HG02588 (cell line): ENCODE data around the gene SLC12A5.

Experiments
- ATAC-seq: cut with Tn5 transposase; IDR thresholded peaks from one replicate; pipeline ENCODE4 v1.9.1; 2021; ENCODE audit warnings: mild to moderate bottlenecking, moderate library complexity; ENCODE audit not compliant: unreplicated experiment

Gene SLC12A5

GRCh38 chr20:46006022-46006705 is 22.9 kb upstream of the SLC12A5 start:
- ATAC-seq, result no peak

GRCh38 chr20:46006964-46007363 is 22.1 kb upstream of the SLC12A5 start:
- ATAC-seq, result no peak

GRCh38 chr20:46007671-46008070 is 21.3 kb upstream of the SLC12A5 start:
- no peak for ATAC-seq

- ATAC-seq, result no peak
Measured at GRCh38 chr20:46009816-46010215, 19.2 kb upstream of the SLC12A5 start.

- no peak for ATAC-seq
Measured at GRCh38 chr20:46010491-46011391, 18.3 kb upstream of the SLC12A5 start.

GRCh38 chr20:46011631-46012482 is 17.2 kb upstream of the SLC12A5 start:
- ATAC-seq, result no peak

GRCh38 chr20:46012921-46013320 is 16.1 kb upstream of the SLC12A5 start:
- no peak for ATAC-seq

GRCh38 chr20:46013322-46013828 is 15.6 kb upstream of the SLC12A5 start:
- no peak for ATAC-seq

GRCh38 chr20:46013829-46014516 is 15.0 kb upstream of the SLC12A5 start:
- peak; percentile 63 for ATAC-seq

- ATAC-seq, result no peak
Measured at GRCh38 chr20:46014517-46015396, 14.3 kb upstream of the SLC12A5 start.

GRCh38 chr20:46017272-46017671 is 11.7 kb upstream of the SLC12A5 start:
- ATAC-seq, result no peak

- no peak for ATAC-seq
Measured at GRCh38 chr20:46018112-46018511, 10.9 kb upstream of the SLC12A5 start.

GRCh38 chr20:46018611-46019010 is 10.4 kb upstream of the SLC12A5 start:
- no peak for ATAC-seq

- no peak for ATAC-seq
Measured at GRCh38 chr20:46020555-46020954, 8.5 kb upstream of the SLC12A5 start.

GRCh38 chr20:46021361-46022359 is 7.4 kb upstream of the SLC12A5 start:
- ATAC-seq, result no peak

GRCh38 chr20:46022411-46023147 is 6.4 kb upstream of the SLC12A5 start:
- no peak for ATAC-seq

GRCh38 chr20:46023148-46023484 is 5.9 kb upstream of the SLC12A5 start:
- no peak for ATAC-seq

GRCh38 chr20:46023999-46024398 is 5.0 kb upstream of the SLC12A5 start:
- no peak for ATAC-seq
